IMR-90 (cell line): ENCODE data around the gene NNT. TPM values are rescaled to one million over a fixed set of nuclear protein-coding genes. Genes with fewer than 3 reads are reported as not detected.

Experiments used
- ATAC-seq: fragments of 200-7000 bp; cut with Tn5 transposase; 2 replicates; pipeline ENCODE4 v1.9.1; 2020; ENCODE audit warnings: low read depth, mild to moderate bottlenecking, moderate library complexity
- BruUV-seq: library from RNA; stranded (reverse); fragments of 400-500 nt; replicated peaks from 2 replicates; lab custom pipeline; 2021; lab: Mats Ljungman, UMichigan
- CTCF ChIA-PET: fragments of 300-600 bp; formaldehyde crosslinking; extraction: SDS; loops from one replicate; lab custom pipeline; 2021; ENCODE audit warnings: antibody characterized with exemption; lab: Yijun Ruan, JAX
- POLR2A ChIA-PET: fragments of 300-600 bp; sonication (Branson Sonifier 250); formaldehyde crosslinking; loops from one replicate; lab custom pipeline; 2022; ENCODE audit warnings: antibody characterized with exemption; ENCODE audit not compliant: unreplicated experiment; lab: Charles Lee
- DNase-seq: peaks from one replicate; pipeline ENCODE4 v3.0.0; 2013
- H2AFZ ChIP-seq: replicated peaks from 2 replicates; pipeline ENCODE3; 2013; ENCODE audit warnings: low read length, mild to moderate bottlenecking; ENCODE audit not compliant: poor library complexity
- H2AK5ac ChIP-seq: 2 replicates; pipeline ENCODE4 v1.6.1; 2013; ENCODE audit warnings: low read depth, low read length, inconsistent platforms
- H2AK9ac ChIP-seq: replicated peaks from 2 replicates; pipeline ENCODE3; 2013; ENCODE audit warnings: mild to moderate bottlenecking, low read depth, low read length, moderate library complexity; ENCODE audit not compliant: poor library complexity
- H2BK120ac ChIP-seq: 2 replicates; pipeline ENCODE4 v1.6.1; 2013; ENCODE audit warnings: low read depth, low read length, inconsistent platforms
- H2BK15ac ChIP-seq: 3 replicates; pipeline ENCODE4 v1.6.1; 2013; ENCODE audit warnings: low read depth, low read length, inconsistent platforms
- H2BK20ac ChIP-seq: 2 replicates; pipeline ENCODE4 v1.6.1; 2013; ENCODE audit warnings: low read depth, mild to moderate bottlenecking, inconsistent platforms, low read length, moderate library complexity
- H2BK5ac ChIP-seq: 2 replicates; pipeline ENCODE4 v1.6.1; 2013; ENCODE audit warnings: mild to moderate bottlenecking, low read depth, low read length, inconsistent platforms; ENCODE audit not compliant: poor library complexity, severe bottlenecking
- H3K14ac ChIP-seq: replicated peaks from 2 replicates; pipeline ENCODE4 v1.6.1; 2013; ENCODE audit warnings: low read depth, low read length, inconsistent platforms
- H3K18ac ChIP-seq: 2 replicates; pipeline ENCODE4 v1.6.1; 2013; ENCODE audit warnings: low read depth, low read length, control low read depth
- H3K23ac ChIP-seq: 2 replicates; pipeline ENCODE4 v1.6.1; 2013; ENCODE audit warnings: low read depth, low read length, inconsistent platforms
- H3K27ac ChIP-seq: 2 replicates; pipeline ENCODE4 v1.5.1; 2013; ENCODE audit warnings: mild to moderate bottlenecking, control low read depth, low read length; ENCODE audit not compliant: insufficient read depth
- H3K27me3 ChIP-seq: 2 replicates; pipeline ENCODE4 v1.6.1; 2013; ENCODE audit warnings: low read length; ENCODE audit not compliant: control insufficient read depth, insufficient read depth
- H3K36me3 ChIP-seq: 2 replicates; pipeline ENCODE4 v1.6.1; 2013; ENCODE audit warnings: low read length, mixed read lengths; ENCODE audit not compliant: control insufficient read depth, insufficient read depth
- H3K4ac ChIP-seq: 2 replicates; pipeline ENCODE4 v1.6.1; 2013; ENCODE audit warnings: low read depth, low read length, inconsistent platforms
- H3K4me1 ChIP-seq: 2 replicates; pipeline ENCODE4 v1.6.1; 2013; ENCODE audit warnings: low read length, mixed read lengths; ENCODE audit not compliant: control insufficient read depth, insufficient read depth
- H3K4me2 ChIP-seq: 2 replicates; pipeline ENCODE4 v1.6.1; 2013; ENCODE audit warnings: low read depth, mild to moderate bottlenecking, control low read depth, low read length, moderate library complexity
- H3K4me3 ChIP-seq: 2 replicates; pipeline ENCODE4 v1.5.1; 2013; ENCODE audit warnings: low read depth, mild to moderate bottlenecking, control low read depth, low read length, moderate library complexity; ENCODE audit not compliant: insufficient read depth
- H3K56ac ChIP-seq: 2 replicates; pipeline ENCODE4 v1.6.1; 2013; ENCODE audit warnings: low read length, inconsistent platforms; ENCODE audit not compliant: insufficient read depth; ENCODE audit errors: extremely low read depth
- H3K79me1 ChIP-seq, 2 experiments: 2 replicates each; pipeline ENCODE4 v1.6.1; 2013; ENCODE audit warnings: low read length in 2 of 2, inconsistent platforms in 1 of 2, low read depth in 1 of 2
- H3K9ac ChIP-seq: 2 replicates; pipeline ENCODE4 v1.6.1; 2013; ENCODE audit warnings: low read depth, low read length, control low read depth
- H3K9me1 ChIP-seq: 2 replicates; pipeline ENCODE4 v1.6.1; 2013; ENCODE audit warnings: low read length, inconsistent platforms; ENCODE audit not compliant: insufficient read depth
- H3K9me3 ChIP-seq: 2 replicates; pipeline ENCODE4 v1.6.1; 2013; ENCODE audit warnings: low read length; ENCODE audit not compliant: control insufficient read depth, insufficient read depth
- H4K20me1 ChIP-seq: 2 replicates; pipeline ENCODE4 v1.6.1; 2013; ENCODE audit warnings: low read length, inconsistent platforms; ENCODE audit not compliant: insufficient read depth
- H4K5ac ChIP-seq: 2 replicates; pipeline ENCODE4 v1.6.1; 2013; ENCODE audit warnings: mild to moderate bottlenecking, low read depth, low read length, control low read depth
- H4K8ac ChIP-seq, 2 experiments: 2 replicates each; pipeline ENCODE4 v1.6.1; 2013; ENCODE audit warnings: low read depth in 2 of 2, low read length in 2 of 2, control low read depth in 1 of 2, inconsistent platforms in 1 of 2
- H4K91ac ChIP-seq: 2 replicates; pipeline ENCODE4 v1.6.1; 2013; ENCODE audit warnings: low read depth, low read length, inconsistent platforms; ENCODE audit not compliant: insufficient read depth
- CEBPB ChIP-seq: IDR thresholded peaks from 2 replicates; pipeline ENCODE4 v1.6.1; 2012; ENCODE audit warnings: low read depth, low read length, improper control_type of control experiment
- MAFK ChIP-seq: IDR thresholded peaks from 2 replicates; pipeline ENCODE4 v1.6.1; 2012; ENCODE audit warnings: low read depth, low read length, improper control_type of control experiment
- POLR2A ChIP-seq: IDR thresholded peaks from 2 replicates; pipeline ENCODE4 v1.6.1; 2012; ENCODE audit warnings: mild to moderate bottlenecking, low read depth, low read length
- RCOR1 ChIP-seq: IDR thresholded peaks from 2 replicates; pipeline ENCODE4 v1.6.1; 2012; ENCODE audit warnings: mild to moderate bottlenecking, low read length, improper control_type of control experiment; ENCODE audit not compliant: insufficient replicate concordance
- USF2 ChIP-seq: fragments of 150-350 bp; IDR thresholded peaks from 2 replicates; pipeline ENCODE4 v1.6.1; 2017; ENCODE audit warnings: mild to moderate bottlenecking, antibody characterized with exemption, low read length, low read depth
- WGBS, 2 experiments: methylation state at CpG; one replicate each; pipeline versions ENCODE4 v1.1.5 to v1.1.7; 2013; ENCODE audit warnings: missing lambda C conversion rate in 2 of 2; ENCODE audit not compliant: insufficient read length in 1 of 2; ENCODE audit errors: extremely low coverage in 2 of 2; 5-methylcytosine and 5-hydroxymethylcytosine counted together
- dilution Hi-C: fragments of 300-500 bp; cut with HindIII; formaldehyde crosslinking; loops from one replicate; pipeline ENCODE4 v1.14.3; 2018; ENCODE audit warnings: low sequenced_read_pairs; ENCODE audit not compliant: unreplicated experiment
- in situ Hi-C: fragments of 300-500 bp; cut with MboI; formaldehyde crosslinking; loops from 3 replicates; pipeline ENCODE4 v1.14.3; 2019; ENCODE audit warnings: low sequenced_read_pairs, inconsistent platforms, mixed read lengths
- intact Hi-C: fragments of 100-400 bp; cut with micrococcal nuclease; formaldehyde crosslinking; loops from 2 replicates; pipeline ENCODE4 v1.10.0; 2022
- polyA plus RNA-seq, 3 experiments: library from polyadenylated mRNA; depleted of rRNA; stranded (reverse); fragments of >200 nt; gene quantifications; 2 replicates each; pipeline ENCODE4 v1.2.3, GENCODE V29; 2012; ENCODE audit warnings: low replicate concordance in 1 of 3
- total RNA-seq: library from RNA; depleted of rRNA; stranded (reverse); fragments of >200 nt; gene quantifications from 2 replicates; pipeline ENCODE4 v1.2.3, GENCODE V29; 2012

Gene NNT
- total and polyA plus RNA-seq, 2 of the 4 experiments (the other 2 are of a cell fraction) = 23.1 to 57.2 TPM

DNA sequence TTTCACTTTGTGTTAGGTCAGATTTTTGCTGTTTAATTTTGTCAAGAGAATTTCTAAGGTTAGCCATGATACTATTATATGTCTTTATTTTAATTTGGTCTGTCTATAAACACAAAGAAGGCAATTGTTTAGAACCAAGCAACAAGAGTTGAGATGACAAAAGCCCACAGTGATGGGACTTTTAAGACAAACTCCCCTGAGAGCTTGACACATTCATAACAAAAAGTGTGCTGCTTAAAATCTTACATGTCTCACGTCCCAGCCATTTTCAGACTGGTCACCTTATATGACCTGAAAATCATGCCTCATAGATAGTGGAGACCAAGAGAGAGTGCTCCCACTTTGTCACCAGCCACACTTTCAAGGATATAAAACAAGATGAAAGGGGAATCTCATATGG, 21.6 kb upstream of the NNT start:
- no peak overlapping the region for H2AK5ac ChIP-seq
- no peaks in the 10 kb centered on the region for H3K9me1 ChIP-seq
- no peak overlapping the region for H3K9ac ChIP-seq
- H3K36me3 ChIP-seq = no peaks in the 10 kb centered on the region
- H3K56ac ChIP-seq = no peak overlapping the region
- in situ Hi-C loops (no loop called here), dilution Hi-C loops (no loop called here), intact Hi-C loops (no loop called here)
- H3K4me3 ChIP-seq = no peak overlapping the region
- no peaks in the 10 kb centered on the region for H3K79me1 ChIP-seq
- no peak overlapping the region for H3K18ac ChIP-seq
- H2BK15ac ChIP-seq = no peak overlapping the region
- ATAC-seq (no peak), DNase-seq (no peak)
- no peak overlapping the region for H2BK5ac ChIP-seq
- H3K9me3 ChIP-seq = no peaks in the 10 kb centered on the region
- H3K23ac ChIP-seq = no peak overlapping the region
- no peak overlapping the region for H4K8ac ChIP-seq
- no peak overlapping the region for H4K5ac ChIP-seq
- no peak overlapping the region for H2AK9ac ChIP-seq
- CTCF ChIA-PET = no interaction called here
- no CpG with 5 or more reads among the region's 1 CpG for WGBS, 2 experiments
- H2BK120ac ChIP-seq = no peak overlapping the region
- POLR2A ChIA-PET = no interaction called here
- H3K4me2 ChIP-seq = no peak overlapping the region
- H2BK20ac ChIP-seq = no peak overlapping the region
- H3K27ac ChIP-seq = no peak overlapping the region
- H4K91ac ChIP-seq = no peak overlapping the region
- H3K4ac ChIP-seq = no peak overlapping the region
- H3K14ac ChIP-seq = no peak overlapping the region
- BruUV-seq = no TSS peak
- H3K27me3 ChIP-seq = no peaks in the 10 kb centered on the region
- no peak overlapping the region for H2AFZ ChIP-seq
- H3K4me1 ChIP-seq = no peaks in the 10 kb centered on the region
- H4K20me1 ChIP-seq = no peaks in the 10 kb centered on the region
- TF ChIP-seq USF2 (no peak), CEBPB (no peak), POLR2A (no peak), MAFK (no peak), RCOR1 (no peak)
